GM19438 (cell line): ENCODE measurements around the gene SEMA6A.

Source experiments
- ATAC-seq: cut with Tn5 transposase; IDR thresholded peaks from one replicate; pipeline ENCODE4 v1.9.1; 2021; ENCODE audit warnings: low read depth; ENCODE audit not compliant: unreplicated experiment

SEMA6A gene

GRCh38 chr5:116502616-116503015 lies 72.0 kb downstream of the SEMA6A start:
- ATAC-seq = no peak

- no peak for ATAC-seq
Measured at GRCh38 chr5:116502138-116502537, 72.5 kb downstream of the SEMA6A start.

GRCh38 chr5:116498503-116499048 lies 76.0 kb downstream of the SEMA6A start:
- ATAC-seq = no peak

- ATAC-seq = no peak
Measured at GRCh38 chr5:116497631-116498030, 77.0 kb downstream of the SEMA6A start.

GRCh38 chr5:116495786-116496357 lies 78.8 kb downstream of the SEMA6A start:
- ATAC-seq = no peak

GRCh38 chr5:116494784-116495450 lies 79.7 kb downstream of the SEMA6A start:
- ATAC-seq = no peak

- ATAC-seq = no peak
Measured at GRCh38 chr5:116492776-116493175, 81.8 kb downstream of the SEMA6A start.

- peak; percentile 63 for ATAC-seq
Measured at GRCh38 chr5:116492016-116492623, 82.5 kb downstream of the SEMA6A start.

GRCh38 chr5:116488356-116489041 lies 86.1 kb downstream of the SEMA6A start:
- ATAC-seq = no peak

- ATAC-seq = no peak
Measured at GRCh38 chr5:116487045-116487444, 87.6 kb downstream of the SEMA6A start.

GRCh38 chr5:116486588-116486987 lies 88.0 kb downstream of the SEMA6A start:
- no peak for ATAC-seq

- no peak for ATAC-seq
Measured at GRCh38 chr5:116484645-116485044, 90.0 kb downstream of the SEMA6A start.

- ATAC-seq = no peak
Measured at GRCh38 chr5:116482394-116482793, 92.2 kb downstream of the SEMA6A start.

- no peak for ATAC-seq
Measured at GRCh38 chr5:116480894-116481510, 93.6 kb downstream of the SEMA6A start.

- ATAC-seq = no peak
Measured at GRCh38 chr5:116479776-116480675, 94.6 kb downstream of the SEMA6A start.

GRCh38 chr5:116478491-116478890 lies 96.1 kb downstream of the SEMA6A start:
- ATAC-seq = no peak

- ATAC-seq = no peak
Measured at GRCh38 chr5:116476897-116477537, 97.6 kb downstream of the SEMA6A start.

- no peak for ATAC-seq
Measured at GRCh38 chr5:116475338-116475737, 99.3 kb downstream of the SEMA6A start.

GRCh38 chr5:116473706-116474105 lies 100.9 kb downstream of the SEMA6A start:
- no peak for ATAC-seq
